Neuronal stem cell (in vitro differentiated cells): Measurements from ENCODE around the gene SPOCK3.
A peak's percentile ranks its signal among the peaks of the same experiment; 100 is the strongest.

Experiments
- DNase-seq: peaks from one replicate; pipeline ENCODE4 v3.0.0-alpha.2; 2013; ENCODE audit warnings: low spot score
- H2AFZ ChIP-seq: one replicate; pipeline ENCODE4 v1.6.1; 2013; ENCODE audit warnings: mild to moderate bottlenecking, low read length, inconsistent platforms
- H2AK5ac ChIP-seq: 2 replicates; pipeline ENCODE4 v1.6.1; 2013; ENCODE audit warnings: low read depth, mild to moderate bottlenecking, inconsistent platforms, low read length, moderate library complexity, mixed read lengths
- H2BK120ac ChIP-seq: 2 replicates; pipeline ENCODE4 v1.6.1; 2013; ENCODE audit warnings: low read depth, mild to moderate bottlenecking, inconsistent platforms, low read length, moderate library complexity, mixed read lengths
- H2BK12ac ChIP-seq: one replicate; pipeline ENCODE4 v1.6.1; 2013; ENCODE audit warnings: low read length, inconsistent platforms
- H2BK15ac ChIP-seq: 2 replicates; pipeline ENCODE4 v1.6.1; 2013; ENCODE audit warnings: mild to moderate bottlenecking, low read length, inconsistent platforms, mixed read lengths
- H2BK5ac ChIP-seq: one replicate; pipeline ENCODE4 v1.6.1; 2013; ENCODE audit warnings: inconsistent platforms, mild to moderate bottlenecking, low read length, moderate library complexity
- H3K14ac ChIP-seq: one replicate; pipeline ENCODE4 v1.6.1; 2013; ENCODE audit warnings: low read length, inconsistent platforms
- H3K18ac ChIP-seq: 2 replicates; pipeline ENCODE4 v1.6.1; 2013; ENCODE audit warnings: low read length, inconsistent platforms
- H3K23ac ChIP-seq: 2 replicates; pipeline ENCODE4 v1.6.1; 2013; ENCODE audit warnings: low read depth, mild to moderate bottlenecking, mixed read lengths, low read length, inconsistent platforms; ENCODE audit not compliant: poor library complexity
- H3K27ac ChIP-seq: replicated peaks from 3 replicates; pipeline ENCODE4 v1.5.1; 2013; ENCODE audit warnings: low read length, inconsistent platforms
- H3K27me3 ChIP-seq, 3 experiments: 2 replicates each; pipeline ENCODE4 v1.6.1; 2013; ENCODE audit warnings: low read length in 3 of 3, mild to moderate bottlenecking in 2 of 3, inconsistent platforms in 1 of 3, low read depth in 1 of 3, mixed read lengths in 1 of 3, moderate library complexity in 1 of 3; ENCODE audit not compliant: control insufficient read depth in 3 of 3, insufficient read depth in 3 of 3
- H3K36me3 ChIP-seq, 2 donors: replicated peaks in 1 of 2; 2 replicates each; pipeline ENCODE4 v1.6.1; 2013; ENCODE audit warnings: low read length in 2 of 2; ENCODE audit not compliant: control insufficient read depth in 2 of 2, insufficient read depth in 2 of 2
- H3K4ac ChIP-seq: 2 replicates; pipeline ENCODE4 v1.6.1; 2013; ENCODE audit warnings: inconsistent platforms, mild to moderate bottlenecking, low read length, moderate library complexity
- H3K4me1 ChIP-seq, 2 donors: 1 replicate in 1 of 2; 2 replicates in 1 of 2; pipeline ENCODE4 v1.6.1; 2013; ENCODE audit warnings: low read length in 2 of 2, low read depth in 1 of 2; ENCODE audit not compliant: control insufficient read depth in 2 of 2, insufficient read depth in 1 of 2
- H3K4me2 ChIP-seq: one replicate; pipeline ENCODE4 v1.6.1; 2013; ENCODE audit warnings: mild to moderate bottlenecking, low read length, inconsistent platforms; ENCODE audit not compliant: insufficient read depth, poor library complexity, severe bottlenecking
- H3K4me3 ChIP-seq, 2 donors: 2 replicates each; pipeline ENCODE4 v1.5.1; 2013; ENCODE audit warnings: low read length in 2 of 2, mild to moderate bottlenecking in 2 of 2, inconsistent platforms in 1 of 2, moderate library complexity in 1 of 2
- H3K79me1 ChIP-seq: one replicate; pipeline ENCODE4 v1.6.1; 2013; ENCODE audit warnings: low read depth, mild to moderate bottlenecking, inconsistent platforms, low read length, moderate library complexity
- H3K9ac ChIP-seq: one replicate; pipeline ENCODE4 v1.6.1; 2013; ENCODE audit warnings: mild to moderate bottlenecking, low read depth, low read length, inconsistent platforms; ENCODE audit not compliant: poor library complexity
- H3K9me3 ChIP-seq, 2 donors: replicated peaks in 1 of 2; 2 replicates each; pipeline versions ENCODE3 to v1.6.1; 2013; ENCODE audit warnings: low read length in 2 of 2, mild to moderate bottlenecking in 2 of 2, inconsistent platforms in 1 of 2, low read depth in 1 of 2, mixed read lengths in 1 of 2, moderate library complexity in 1 of 2; ENCODE audit not compliant: control insufficient read depth in 2 of 2, insufficient read depth in 1 of 2
- H4K8ac ChIP-seq: one replicate; pipeline ENCODE4 v1.6.1; 2013; ENCODE audit warnings: low read depth, mild to moderate bottlenecking, inconsistent platforms, low read length, moderate library complexity
- H4K91ac ChIP-seq: one replicate; pipeline ENCODE4 v1.6.1; 2013; ENCODE audit warnings: low read length, low read depth, mild to moderate bottlenecking, inconsistent platforms; ENCODE audit not compliant: poor library complexity
- WGBS, 2 donors: extraction: QIAGEN DNeasy Blood & Tissue Kit; methylation state at CpG; one replicate each; pipeline ENCODE4 v1.1.7; 2013; ENCODE audit warnings: missing lambda C conversion rate in 2 of 2, mixed read lengths in 1 of 2; ENCODE audit not compliant: insufficient read length in 2 of 2, insufficient replicate concordance in 1 of 2; ENCODE audit errors: extremely low coverage in 2 of 2; 5-methylcytosine and 5-hydroxymethylcytosine counted together

Gene SPOCK3

DNA sequence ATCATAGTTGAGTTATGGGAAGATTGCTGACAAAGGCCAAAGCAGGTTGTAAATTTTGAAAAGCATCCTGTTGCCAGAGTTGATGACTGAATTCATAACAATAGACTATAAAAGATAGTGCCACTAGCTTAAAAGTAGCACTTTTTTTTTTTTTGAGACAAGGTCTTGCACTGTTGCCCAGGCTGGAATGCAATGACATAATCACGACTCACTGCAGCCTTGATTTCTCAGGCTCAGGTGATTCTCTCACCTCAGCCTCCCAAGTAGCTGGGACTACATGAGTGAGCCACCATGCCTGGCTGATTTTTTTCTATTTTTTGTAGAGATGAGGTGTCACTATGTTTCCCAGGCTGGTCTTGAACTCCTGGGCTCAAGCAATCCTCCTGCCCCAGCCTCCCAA is 122.7 kb downstream of the SPOCK3 start:
- no peaks in the 10 kb centered on the region for H3K36me3 ChIP-seq
- H2BK5ac ChIP-seq = no peak overlapping the region
- H3K79me1 ChIP-seq = no peaks in the 10 kb centered on the region
- H2AK5ac ChIP-seq = no peak overlapping the region
- H3K27ac ChIP-seq = no peak overlapping the region
- H4K8ac ChIP-seq = no peak overlapping the region
- no peak overlapping the region for H3K14ac ChIP-seq
- no peak overlapping the region for H3K9ac ChIP-seq
- H2BK15ac ChIP-seq = no peak overlapping the region
- no peaks in the 10 kb centered on the region for H3K9me3 ChIP-seq
- no peak overlapping the region for H3K23ac ChIP-seq
- H3K18ac ChIP-seq = no peak overlapping the region
- no peak overlapping the region for H3K4me3 ChIP-seq
- no peak overlapping the region for H3K4ac ChIP-seq
- DNase-seq = no peak
- no CpG with 5 or more reads among the region's 1 CpG for WGBS, 2 donors
- no peaks in the 10 kb centered on the region for H3K4me1 ChIP-seq
- no peak overlapping the region for H2AFZ ChIP-seq
- H3K4me2 ChIP-seq = no peak overlapping the region
- no peaks in the 10 kb centered on the region for H3K27me3 ChIP-seq
- no peak overlapping the region for H2BK12ac ChIP-seq
- H2BK120ac ChIP-seq = no peak overlapping the region
- H4K91ac ChIP-seq = no peak overlapping the region

DNA sequence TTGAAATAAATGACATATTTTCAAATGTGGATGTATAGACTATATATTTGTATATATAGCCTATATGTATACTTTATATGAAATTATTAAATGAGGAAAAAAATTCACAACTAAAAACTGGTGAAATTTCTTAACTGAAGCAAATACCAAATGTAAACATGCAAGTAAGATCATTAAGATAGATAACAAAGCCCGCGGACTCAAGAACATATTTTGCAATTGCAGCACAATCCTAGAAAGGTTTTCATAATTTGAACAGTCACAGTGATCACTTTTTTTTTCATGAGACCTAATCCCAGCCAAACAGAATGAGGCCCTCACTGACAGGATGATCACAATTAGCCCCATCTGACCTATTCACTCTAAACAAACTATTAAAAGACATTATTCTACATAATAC is 123.2 kb downstream of the SPOCK3 start:
- no peak overlapping the region for H2BK12ac ChIP-seq

DNA sequence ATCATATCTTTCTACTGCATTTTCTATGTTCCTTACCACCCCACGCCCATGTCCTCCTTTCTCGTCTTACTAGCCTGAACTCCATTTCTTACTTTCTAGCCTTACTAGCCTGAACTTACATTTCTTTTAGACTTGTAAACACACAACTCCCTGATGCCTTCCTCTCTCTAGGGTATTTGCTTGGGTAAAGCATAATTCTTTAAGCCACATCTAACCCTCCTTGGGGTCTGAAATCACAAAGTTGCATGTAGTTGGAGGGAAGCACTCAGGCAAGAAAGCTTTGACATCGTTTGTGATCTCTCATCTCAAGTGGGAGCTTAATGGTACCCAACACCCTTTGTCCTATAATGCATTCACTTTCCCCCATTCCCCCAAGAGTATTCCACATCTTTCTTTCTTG is 124.4 kb downstream of the SPOCK3 start:
- Histone ChIP-seq H3K14ac (no peak overlapping the region), H2BK120ac (no peak overlapping the region), H2BK12ac (no peak overlapping the region), H3K27ac (no peak overlapping the region), H2BK5ac (no peak overlapping the region), H3K4me3 (no peak overlapping the region), H3K36me3 (no peaks in the 10 kb centered on the region), H3K18ac (no peak overlapping the region), H3K23ac (no peak overlapping the region), H2BK15ac (no peak overlapping the region), H2AFZ (peak overlapping the region; percentile 22), H3K4me1 (no peaks in the 10 kb centered on the region), H4K91ac (no peak overlapping the region), H3K4me2 (no peak overlapping the region), H3K4ac (no peak overlapping the region), H4K8ac (no peak overlapping the region), H3K9ac (no peak overlapping the region), H3K27me3 (no peaks in the 10 kb centered on the region), H3K9me3 (no peaks in the 10 kb centered on the region), H2AK5ac (no peak overlapping the region), H3K79me1 (no peaks in the 10 kb centered on the region)
- DNase-seq = no peak
- WGBS, 2 donors = 100% methylated on average over 1 of the region's 3 CpGs; no CpG with 5 or more reads in 1 of the 2 donors

More for the DNA sequence above, 123.2 kb downstream of the SPOCK3 start:
- no peak overlapping the region for H4K91ac ChIP-seq
- no peak overlapping the region for H2AK5ac ChIP-seq
- no peak overlapping the region for H3K14ac ChIP-seq
- no peak overlapping the region for H2BK5ac ChIP-seq
- no peaks in the 10 kb centered on the region for H3K4me1 ChIP-seq
- no peak overlapping the region for H3K4me3 ChIP-seq
- no peak overlapping the region for H3K4ac ChIP-seq
- no peak overlapping the region for H3K27ac ChIP-seq
- H3K27me3 ChIP-seq = no peaks in the 10 kb centered on the region
- no peak overlapping the region for H4K8ac ChIP-seq
- H3K23ac ChIP-seq = no peak overlapping the region
- DNase-seq = no peak
- H2BK15ac ChIP-seq = no peak overlapping the region
- H3K79me1 ChIP-seq = no peaks in the 10 kb centered on the region
- no peaks in the 10 kb centered on the region for H3K9me3 ChIP-seq
- no peak overlapping the region for H3K4me2 ChIP-seq
- no peak overlapping the region for H3K9ac ChIP-seq
- WGBS, 2 donors = no CpG with 5 or more reads among the region's 2 CpGs
- H2AFZ ChIP-seq = no peak overlapping the region
- H3K36me3 ChIP-seq = no peaks in the 10 kb centered on the region
- no peak overlapping the region for H3K18ac ChIP-seq
- H2BK120ac ChIP-seq = no peak overlapping the region

DNA sequence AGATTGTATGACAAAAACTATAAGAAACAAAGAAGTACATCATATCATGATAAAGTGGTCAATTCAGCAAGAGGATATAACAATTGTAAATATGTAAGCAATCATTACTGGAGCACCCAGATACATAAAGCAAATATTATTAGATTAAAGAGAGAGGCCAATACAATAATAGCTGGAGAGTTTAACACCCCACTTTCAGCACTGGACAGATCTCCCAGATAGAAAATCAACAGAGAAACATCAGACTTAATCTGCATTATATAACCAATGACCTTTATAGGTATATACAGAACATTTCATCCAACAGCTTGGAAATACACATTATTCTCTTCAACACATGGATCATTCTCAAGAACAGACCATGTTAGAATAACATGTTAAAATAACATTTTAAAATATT is 128.4 kb downstream of the SPOCK3 start:
- H3K23ac ChIP-seq = no peak overlapping the region
- H3K4me1 ChIP-seq = no peaks in the 10 kb centered on the region
- no peak overlapping the region for H3K18ac ChIP-seq
- no peak overlapping the region for H3K4ac ChIP-seq
- no peak overlapping the region for H3K14ac ChIP-seq
- H2BK15ac ChIP-seq = no peak overlapping the region
- no peak overlapping the region for H4K91ac ChIP-seq
- no peak overlapping the region for H2BK120ac ChIP-seq
- no peak overlapping the region for H2AK5ac ChIP-seq
- H2AFZ ChIP-seq = no peak overlapping the region
- H3K36me3 ChIP-seq = no peaks in the 10 kb centered on the region
- no peaks in the 10 kb centered on the region for H3K9me3 ChIP-seq
- no peak overlapping the region for H3K4me2 ChIP-seq
- no peak overlapping the region for H3K4me3 ChIP-seq
- H4K8ac ChIP-seq = no peak overlapping the region
- no peak for DNase-seq
- no peak overlapping the region for H3K27ac ChIP-seq
- no peaks in the 10 kb centered on the region for H3K27me3 ChIP-seq
- H2BK5ac ChIP-seq = no peak overlapping the region
- no peak overlapping the region for H2BK12ac ChIP-seq
- no peaks in the 10 kb centered on the region for H3K79me1 ChIP-seq
- no peak overlapping the region for H3K9ac ChIP-seq
